Measurements from ENCODE around the gene EXOC3L1.

DNA sequence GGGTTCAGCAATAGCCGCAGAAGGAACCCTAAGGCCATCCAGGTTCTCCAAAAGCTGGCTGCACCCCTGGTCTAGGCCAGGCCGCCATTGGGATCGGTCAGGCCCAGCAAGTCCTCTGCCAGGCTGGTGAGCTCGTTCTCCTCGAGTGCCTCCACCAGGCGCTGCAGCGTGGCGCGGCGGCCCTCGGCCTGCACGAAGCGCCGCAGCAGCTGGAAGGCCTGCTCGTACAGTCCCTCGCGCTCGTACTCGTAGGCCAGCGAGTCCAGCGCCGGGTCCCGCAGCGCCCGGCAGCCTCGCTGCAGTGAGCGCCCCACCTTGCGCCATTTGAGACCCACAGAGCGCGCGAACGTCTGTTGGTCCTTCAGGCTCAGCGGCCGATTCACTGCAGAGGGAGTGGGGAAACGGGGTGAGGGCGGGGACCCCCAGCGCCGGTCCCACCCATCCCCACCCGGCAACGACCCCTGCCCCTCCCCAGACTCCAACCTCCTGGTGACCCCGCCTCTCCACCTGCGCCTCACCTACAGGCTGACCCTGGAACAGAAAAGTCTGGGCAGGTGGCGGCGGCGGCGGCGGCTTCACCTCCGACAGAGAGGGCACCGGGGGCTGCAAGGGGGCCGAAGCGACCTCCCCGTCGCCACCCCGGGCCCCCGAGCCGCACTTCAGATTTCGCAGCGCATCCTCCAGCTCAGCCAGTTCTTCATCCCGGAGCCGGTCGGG lies 35.2 kb downstream of the EXOC3L1 start:
- TF ChIP-seq POLR2AphosphoS5 (IDR thresholded peaks at IDR 0.05; ENCODE audit: low read depth, low read length) = no peak
- TF ChIP-seq, protein P1, sequence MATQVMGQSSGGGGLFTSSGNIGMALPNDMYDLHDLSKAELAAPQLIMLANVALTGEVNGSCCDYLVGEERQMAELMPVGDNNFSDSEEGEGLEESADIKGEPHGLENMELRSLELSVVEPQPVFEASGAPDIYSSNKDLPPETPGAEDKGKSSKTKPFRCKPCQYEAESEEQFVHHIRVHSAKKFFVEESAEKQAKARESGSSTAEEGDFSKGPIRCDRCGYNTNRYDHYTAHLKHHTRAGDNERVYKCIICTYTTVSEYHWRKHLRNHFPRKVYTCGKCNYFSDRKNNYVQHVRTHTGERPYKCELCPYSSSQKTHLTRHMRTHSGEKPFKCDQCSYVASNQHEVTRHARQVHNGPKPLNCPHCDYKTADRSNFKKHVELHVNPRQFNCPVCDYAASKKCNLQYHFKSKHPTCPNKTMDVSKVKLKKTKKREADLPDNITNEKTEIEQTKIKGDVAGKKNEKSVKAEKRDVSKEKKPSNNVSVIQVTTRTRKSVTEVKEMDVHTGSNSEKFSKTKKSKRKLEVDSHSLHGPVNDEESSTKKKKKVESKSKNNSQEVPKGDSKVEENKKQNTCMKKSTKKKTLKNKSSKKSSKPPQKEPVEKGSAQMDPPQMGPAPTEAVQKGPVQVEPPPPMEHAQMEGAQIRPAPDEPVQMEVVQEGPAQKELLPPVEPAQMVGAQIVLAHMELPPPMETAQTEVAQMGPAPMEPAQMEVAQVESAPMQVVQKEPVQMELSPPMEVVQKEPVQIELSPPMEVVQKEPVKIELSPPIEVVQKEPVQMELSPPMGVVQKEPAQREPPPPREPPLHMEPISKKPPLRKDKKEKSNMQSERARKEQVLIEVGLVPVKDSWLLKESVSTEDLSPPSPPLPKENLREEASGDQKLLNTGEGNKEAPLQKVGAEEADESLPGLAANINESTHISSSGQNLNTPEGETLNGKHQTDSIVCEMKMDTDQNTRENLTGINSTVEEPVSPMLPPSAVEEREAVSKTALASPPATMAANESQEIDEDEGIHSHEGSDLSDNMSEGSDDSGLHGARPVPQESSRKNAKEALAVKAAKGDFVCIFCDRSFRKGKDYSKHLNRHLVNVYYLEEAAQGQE (IDR thresholded peaks at IDR 0.05; ENCODE audit: low read depth) = no peak
- TF ChIP-seq, protein P2, sequence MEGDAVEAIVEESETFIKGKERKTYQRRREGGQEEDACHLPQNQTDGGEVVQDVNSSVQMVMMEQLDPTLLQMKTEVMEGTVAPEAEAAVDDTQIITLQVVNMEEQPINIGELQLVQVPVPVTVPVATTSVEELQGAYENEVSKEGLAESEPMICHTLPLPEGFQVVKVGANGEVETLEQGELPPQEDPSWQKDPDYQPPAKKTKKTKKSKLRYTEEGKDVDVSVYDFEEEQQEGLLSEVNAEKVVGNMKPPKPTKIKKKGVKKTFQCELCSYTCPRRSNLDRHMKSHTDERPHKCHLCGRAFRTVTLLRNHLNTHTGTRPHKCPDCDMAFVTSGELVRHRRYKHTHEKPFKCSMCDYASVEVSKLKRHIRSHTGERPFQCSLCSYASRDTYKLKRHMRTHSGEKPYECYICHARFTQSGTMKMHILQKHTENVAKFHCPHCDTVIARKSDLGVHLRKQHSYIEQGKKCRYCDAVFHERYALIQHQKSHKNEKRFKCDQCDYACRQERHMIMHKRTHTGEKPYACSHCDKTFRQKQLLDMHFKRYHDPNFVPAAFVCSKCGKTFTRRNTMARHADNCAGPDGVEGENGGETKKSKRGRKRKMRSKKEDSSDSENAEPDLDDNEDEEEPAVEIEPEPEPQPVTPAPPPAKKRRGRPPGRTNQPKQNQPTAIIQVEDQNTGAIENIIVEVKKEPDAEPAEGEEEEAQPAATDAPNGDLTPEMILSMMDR (IDR thresholded peaks at IDR 0.05 in 2 of 3, conservative IDR thresholded peaks at IDR 0.05 in 1 of 3; ENCODE audit: borderline replicate concordance in 1 of 3, insufficient read depth in 1 of 3, low read depth in 2 of 3, low read length in 2 of 3) = no peak
- TF ChIP-seq, protein P3, sequence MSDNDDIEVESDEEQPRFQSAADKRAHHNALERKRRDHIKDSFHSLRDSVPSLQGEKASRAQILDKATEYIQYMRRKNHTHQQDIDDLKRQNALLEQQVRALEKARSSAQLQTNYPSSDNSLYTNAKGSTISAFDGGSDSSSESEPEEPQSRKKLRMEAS (IDR thresholded peaks at IDR 0.05) = no peak
- TF ChIP-seq ZFX (IDR thresholded peaks at IDR 0.05) = no peak
- no peak for TF ChIP-seq EZH2 (IDR thresholded peaks at IDR 0.05)
- no peak for TF ChIP-seq POLR2A (IDR thresholded peaks at IDR 0.05; ENCODE audit: borderline replicate concordance, extremely low read depth, insufficient read depth, insufficient read length)
- no peak for TF ChIP-seq SP1 (IDR thresholded peaks at IDR 0.05; ENCODE audit: low read depth)
- no peak for TF ChIP-seq ZNF274 (IDR thresholded peaks at IDR 0.05; ENCODE audit: low read depth, low read length)
- TF ChIP-seq YY1 (IDR thresholded peaks at IDR 0.05; ENCODE audit: extremely low read depth, insufficient replicate concordance, low read depth, low read length) = no peak
- no peak for TF ChIP-seq RAD21 (IDR thresholded peaks at IDR 0.05; ENCODE audit: low read depth)
- no peak for TF ChIP-seq ELF1 (IDR thresholded peaks at IDR 0.05; ENCODE audit: borderline replicate concordance, low read depth)

Measured in HCT116 (cell line).